Stimulated activated CD8-positive, alpha-beta memory T cell treated with anti-CD3 and anti-CD28 coated beads, Interleukin-7, amount 100 ng/mL, for 48 hours (primary cell): Measurements from ENCODE around the gene ACADSB.

Experiments used
- DNase-seq, 2 donors: peaks; one replicate each; pipeline ENCODE4 v3.0.0-alpha.2; 2020; ENCODE audit warnings: low read depth in 1 of 2; ENCODE audit errors: extremely low read depth in 1 of 2

Gene ACADSB

DNA sequence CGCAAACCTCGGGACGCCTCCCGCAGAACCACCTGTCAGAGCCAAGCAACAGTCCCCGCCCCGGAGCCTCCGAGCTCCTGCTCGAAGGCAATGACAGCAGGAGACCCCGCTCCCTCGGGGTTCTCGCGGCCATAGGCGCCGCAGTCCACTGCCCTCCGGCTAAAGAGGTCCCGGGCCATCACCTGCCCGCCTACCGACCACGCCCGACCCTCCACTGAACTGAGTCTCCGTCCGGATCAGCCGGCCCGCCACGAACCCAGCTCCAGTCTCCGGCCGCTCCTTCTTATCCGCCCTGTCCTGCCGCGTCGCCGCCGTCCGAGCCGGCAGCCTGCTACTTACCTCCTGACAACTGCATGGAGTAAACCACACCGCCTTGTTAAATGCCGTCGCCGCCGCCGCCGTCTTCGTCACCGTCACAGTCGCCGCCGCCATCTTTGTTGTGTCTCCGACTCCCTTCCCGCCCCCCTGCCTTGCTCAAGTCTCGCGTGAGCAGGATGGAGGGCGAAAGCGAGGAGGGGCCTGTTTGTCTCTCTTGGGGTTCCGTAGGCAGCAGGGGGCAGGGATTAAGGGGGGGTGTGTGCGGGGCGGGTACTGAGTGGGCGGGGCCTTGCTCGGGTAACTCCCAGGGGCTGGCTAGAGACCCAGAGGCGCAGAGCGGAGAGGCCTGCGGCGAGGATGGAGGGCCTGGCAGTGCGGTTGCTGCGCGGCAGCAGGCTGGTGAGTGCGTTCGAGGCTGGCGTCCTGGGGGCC lies at the start of gene ACADSB, which contains the start of gene IKZF5:
ACADSB (plus strand) TSS at position 652 of the 750 bp plus-strand sequence; CDS start at position 676, 24 bp downstream.
IKZF5 (minus strand) TSS at position 441 of the 750 bp plus-strand sequence. CDS start 10,170 bp downstream, outside the sequence.
- DNase-seq: peak; percentile 86 to 93

DNA sequence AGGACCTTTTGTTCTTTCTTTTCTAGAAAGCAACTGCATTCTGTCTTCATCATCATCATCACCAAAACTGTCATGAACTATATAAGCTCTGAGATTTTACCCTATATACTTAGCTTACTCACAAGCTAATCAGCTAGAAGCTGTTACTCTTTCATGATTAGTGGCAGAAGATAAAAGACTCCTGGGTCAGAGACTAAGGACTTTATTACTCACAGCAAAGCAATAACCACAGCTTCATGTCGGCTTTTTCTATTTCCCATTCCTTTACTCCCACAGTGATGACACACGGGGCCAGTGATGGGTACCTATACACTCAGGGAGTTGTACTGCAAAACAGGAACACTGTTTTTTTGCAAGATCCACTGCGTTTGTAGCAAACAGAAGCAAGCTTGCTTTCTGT lies 46.4 kb upstream of the ACADSB start:
- no peak for DNase-seq

DNA sequence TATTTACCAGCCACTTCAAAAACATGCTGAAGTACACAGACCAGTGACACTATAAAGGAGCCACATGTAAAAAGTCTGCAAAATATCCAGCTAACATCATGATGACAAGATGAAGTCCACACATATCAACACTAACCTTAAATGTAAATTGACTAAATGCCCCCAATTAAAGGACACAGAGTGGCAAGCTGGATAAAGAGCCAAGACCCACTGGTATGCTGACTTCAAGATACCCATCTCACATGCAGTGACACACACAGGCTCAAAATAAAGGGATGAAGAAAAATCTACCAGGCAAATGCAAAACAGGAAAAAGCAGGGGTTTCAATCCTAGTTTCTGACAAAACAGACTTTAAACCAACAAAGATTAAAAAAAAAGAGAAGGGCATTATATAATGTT lies 41.9 kb upstream of the ACADSB start:
- DNase-seq: no peak

DNA sequence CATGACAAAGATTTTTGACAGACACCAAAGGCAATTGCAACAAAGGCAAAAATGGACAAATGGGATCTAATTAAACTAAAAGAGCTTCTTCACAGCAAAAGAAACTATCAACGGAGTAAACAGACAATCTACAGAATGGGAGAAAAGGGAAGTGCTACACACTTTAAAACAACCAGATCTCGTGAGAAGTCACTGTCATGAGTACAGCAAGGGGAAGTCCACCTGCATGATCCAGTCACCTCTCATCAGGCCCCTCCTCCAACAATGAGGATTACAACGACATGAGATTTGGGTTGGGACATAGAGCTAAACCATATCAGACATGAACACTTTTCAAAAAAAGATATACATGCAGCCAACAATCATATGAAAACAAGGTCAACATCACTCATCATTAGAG lies 40.1 kb upstream of the ACADSB start:
- no peak for DNase-seq

DNA sequence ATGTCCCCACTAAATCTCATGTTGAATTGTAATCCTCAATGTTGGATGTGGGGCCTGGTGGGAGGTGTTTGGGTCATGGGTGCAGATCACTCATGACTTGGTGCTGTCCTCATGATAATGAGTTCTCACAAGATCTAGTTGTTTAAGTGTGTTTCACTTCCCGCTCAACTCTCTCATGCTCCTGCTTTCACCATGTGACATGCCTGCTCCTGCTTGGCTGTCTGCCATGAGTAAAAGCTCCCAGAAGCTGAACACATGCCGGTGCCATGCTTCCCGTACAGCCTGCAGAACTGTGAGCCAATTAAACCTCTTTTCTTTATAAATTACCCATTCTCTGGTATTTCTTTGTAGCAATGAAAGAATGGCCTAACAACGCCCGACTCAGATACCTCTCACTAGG lies 34.8 kb upstream of the ACADSB start:
- no peak for DNase-seq

DNA sequence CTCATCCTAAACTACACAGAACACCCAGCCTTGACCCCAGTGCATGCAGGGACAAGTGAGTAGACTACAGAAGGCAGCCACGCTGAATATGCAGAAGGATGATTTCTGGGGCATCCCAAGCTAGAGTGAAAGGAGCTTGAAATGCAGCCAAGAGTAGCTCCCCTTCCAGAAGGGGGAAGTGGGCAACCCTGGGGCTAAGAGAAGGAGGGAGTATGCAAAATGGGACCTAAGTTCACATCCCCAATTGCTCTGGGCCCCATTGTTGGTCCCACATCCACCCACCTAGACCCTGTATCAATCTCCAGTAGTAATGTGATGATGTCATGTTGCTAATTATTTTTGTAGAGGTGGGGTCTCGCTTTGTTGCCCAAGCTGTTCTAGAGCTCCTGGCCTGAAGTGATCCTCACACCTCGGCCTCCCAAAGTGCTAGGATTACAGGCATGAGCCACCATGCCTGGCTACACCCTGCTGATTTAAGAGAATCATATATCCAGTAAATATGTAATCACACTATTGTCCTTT lies 34.2 kb upstream of the ACADSB start:
- DNase-seq: no peak

DNA sequence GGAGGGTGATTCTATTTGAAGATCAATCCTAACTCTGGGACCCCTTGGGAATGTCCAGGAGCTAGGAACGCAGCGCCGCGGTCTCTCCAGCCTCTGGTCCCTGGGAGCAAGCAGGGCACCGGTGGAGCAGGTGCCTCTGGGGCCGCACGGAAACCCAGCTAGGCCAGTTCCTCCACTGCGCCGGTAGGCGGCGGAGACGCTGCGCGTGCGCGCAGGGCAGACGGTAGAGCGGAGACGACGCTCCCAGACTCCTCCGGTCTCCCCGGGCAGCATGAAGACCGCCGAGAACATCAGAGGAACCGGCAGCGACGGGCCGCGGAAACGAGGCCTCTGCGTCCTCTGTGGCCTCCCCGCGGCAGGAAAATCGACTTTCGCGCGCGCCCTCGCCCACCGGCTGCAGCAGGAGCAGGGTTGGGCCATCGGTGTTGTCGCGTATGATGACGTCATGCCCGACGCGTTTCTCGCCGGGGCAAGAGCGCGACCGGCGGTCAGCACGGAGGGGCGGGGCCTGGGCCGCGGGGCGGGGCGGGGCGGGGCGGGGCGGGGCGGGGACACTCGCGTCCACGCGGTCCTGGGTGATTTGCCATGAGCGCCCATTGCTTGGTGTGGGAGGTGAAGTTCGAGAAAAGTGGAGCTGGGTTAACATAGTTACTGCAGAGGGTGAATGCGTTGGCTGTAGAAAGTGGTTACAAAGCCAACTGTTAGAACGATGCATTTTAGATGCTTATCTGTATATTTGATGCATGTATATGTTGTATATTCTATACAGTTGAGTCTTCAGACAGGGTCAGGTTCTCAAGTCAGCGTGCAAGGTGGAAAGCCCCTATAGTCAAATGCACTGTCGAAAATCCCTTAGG lies 28.4 kb upstream of the ACADSB start, which contains the start of gene PSTK:
PSTK (plus strand) TSS at position 193 of the 857 bp plus-strand sequence; CDS start at position 272, 79 bp downstream.
- DNase-seq: peak; percentile 76

DNA sequence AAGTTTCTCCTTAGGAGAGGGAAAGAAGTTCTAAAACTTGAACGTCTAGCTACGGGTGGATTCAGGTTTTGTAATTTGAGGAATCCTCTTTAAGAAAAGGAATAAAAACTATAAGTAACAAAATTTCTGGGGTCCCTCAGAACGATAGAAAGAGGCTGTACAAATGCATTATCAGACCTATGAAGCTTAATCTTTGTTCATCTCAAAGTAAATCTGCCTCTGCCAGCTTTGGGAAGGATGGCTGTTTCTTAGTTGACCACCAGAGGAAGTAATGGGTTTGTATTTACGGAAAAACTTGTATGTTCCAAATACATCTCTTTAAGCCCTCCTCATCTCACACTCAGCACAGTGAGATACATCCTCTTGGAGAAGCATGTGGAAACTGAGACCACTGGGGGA lies 27.7 kb upstream of the ACADSB start:
- no peak for DNase-seq

DNA sequence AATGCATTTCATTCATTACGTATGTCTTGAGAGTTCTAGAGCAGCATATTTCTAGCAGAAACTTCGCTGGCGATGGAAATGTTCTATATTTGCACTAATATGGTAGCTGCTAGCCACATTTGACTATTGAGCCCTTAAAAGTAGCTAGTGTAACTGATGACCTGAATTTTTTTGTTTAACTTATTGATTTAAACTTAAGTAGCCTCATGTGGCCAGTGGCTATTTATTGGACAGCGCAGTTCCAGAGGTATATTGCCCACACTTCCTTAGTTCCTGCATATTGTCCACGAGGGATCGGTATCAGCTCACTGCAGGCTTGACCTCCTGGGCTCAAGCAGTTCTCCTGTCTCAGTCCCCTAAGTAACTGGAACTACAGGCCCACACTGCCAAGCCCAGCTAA lies 24.9 kb upstream of the ACADSB start:
- no peak for DNase-seq

DNA sequence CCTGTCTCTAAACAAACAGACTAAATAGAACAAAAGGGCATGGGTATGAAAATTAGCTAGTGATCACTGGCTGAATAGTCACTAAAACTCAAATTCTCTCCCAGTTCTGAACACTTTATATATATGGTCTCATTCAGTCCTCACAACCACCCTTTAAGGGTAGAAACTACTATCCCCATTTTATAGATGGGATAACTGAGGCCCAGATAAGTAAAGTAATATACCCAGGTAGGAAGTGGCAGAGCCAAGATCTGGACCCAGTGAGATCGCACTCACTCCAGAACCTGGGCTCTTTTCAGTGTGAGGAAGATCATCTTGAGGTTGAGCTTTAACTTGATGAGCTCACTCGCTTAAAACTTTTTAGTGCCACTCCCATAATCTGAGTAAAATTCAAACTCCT lies 24.1 kb upstream of the ACADSB start:
- no peak for DNase-seq

DNA sequence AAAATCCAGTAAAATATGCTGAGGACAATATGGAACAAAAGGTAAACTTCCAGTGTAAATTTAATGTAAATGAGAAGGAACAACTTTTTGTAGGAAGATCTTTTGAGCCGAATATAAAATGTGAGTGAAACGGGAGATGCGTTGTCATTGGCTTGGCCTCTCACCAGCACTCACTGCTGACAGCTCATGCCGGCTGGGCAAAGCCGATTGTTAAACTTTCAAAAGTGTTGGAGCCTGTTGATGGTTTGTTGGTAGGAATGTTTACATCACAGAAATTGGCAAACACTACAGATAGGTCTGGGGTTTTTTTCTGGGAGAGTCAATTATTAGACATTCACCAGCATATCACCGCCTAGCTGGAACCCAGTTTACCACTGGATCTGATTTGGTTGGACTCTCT lies 22.5 kb upstream of the ACADSB start:
- DNase-seq: no peak

DNA sequence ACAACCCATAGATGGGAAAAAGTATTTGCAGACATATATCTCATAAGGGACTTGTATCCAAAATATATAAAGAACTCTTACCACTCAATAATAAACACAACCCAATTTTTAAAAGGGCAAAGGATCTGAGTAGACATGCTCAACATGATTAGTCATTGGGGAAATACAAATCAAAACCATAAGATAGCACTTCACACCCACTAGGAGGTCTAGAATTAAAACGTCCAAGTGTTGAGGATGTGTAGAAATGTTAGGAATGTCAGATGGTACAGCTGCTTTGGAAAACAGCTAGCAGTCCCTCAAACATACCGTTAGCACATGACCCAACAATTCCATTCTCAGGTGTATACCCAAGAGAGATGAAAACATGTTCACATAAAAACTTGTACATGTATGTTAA lies 20.3 kb upstream of the ACADSB start:
- no peak for DNase-seq

DNA sequence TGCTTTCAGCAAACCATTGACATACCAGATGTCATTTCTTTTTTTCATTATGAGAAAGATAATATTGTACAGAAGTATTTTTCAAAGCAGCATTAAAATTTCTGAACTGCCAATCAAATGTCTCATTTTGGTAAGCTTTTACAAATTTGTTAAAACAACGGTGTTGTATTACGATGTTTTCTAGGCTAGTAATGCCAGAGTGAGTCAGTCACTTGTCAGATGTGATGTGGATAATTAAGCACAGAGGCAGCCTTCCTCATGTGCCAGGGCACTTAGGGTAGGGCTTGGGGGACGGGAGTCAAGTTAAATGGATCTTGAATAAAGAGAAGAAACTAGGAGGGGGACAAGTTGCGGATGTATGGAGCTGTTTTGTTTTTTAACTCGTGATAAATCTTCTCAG lies 18.5 kb upstream of the ACADSB start:
- no peak for DNase-seq

DNA sequence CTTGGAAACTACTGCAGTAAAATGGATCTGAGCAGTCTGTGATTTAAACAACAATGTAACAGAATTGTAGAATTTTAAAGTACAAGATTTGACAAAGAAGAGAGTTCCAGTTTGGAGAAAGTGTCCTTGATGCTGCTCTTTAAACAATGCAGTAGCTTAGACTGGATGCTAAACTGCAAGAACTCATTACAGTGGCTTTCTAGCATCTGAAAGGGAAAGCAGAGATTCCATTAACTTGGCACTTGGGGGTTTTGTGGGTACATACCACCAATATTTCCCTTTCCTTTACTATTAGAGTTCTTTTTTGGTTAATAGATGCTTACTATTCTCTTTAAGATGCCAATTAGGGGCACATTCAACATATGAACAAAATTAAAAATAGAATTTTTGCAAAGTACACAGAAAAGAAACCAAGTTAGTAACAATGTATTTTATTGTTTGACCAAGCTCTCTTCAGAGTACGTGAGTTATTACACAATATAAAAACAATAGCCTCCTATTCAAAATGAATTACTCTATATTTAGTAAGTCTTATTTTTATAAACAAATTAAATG lies 16.7 kb upstream of the ACADSB start:
- DNase-seq: no peak

DNA sequence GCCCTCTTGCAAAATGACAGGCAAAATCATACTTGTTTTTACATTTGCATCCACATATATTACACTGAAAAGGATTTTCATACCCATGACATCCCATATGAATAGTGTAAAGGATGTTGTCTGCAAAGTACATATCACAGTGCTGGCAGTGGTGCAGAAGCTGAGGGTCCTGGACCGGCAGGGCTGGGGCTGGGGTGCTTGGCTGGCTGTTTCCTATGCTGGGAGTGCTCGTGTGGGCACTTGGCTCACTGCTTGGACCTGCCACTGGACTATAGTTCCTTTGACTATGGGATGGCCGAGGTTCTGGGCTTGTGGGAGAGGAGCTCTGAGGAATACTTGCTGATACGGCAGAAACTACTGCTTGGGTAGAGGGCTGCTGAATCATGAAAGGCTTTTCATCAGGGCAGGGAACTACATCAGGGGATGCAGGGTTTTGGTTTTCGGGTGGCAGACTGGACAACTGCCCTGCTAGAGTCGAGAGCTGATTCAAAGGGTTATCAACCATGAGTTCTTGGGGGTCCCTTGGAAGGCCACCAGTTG lies 14.9 kb upstream of the ACADSB start:
- no peak for DNase-seq

DNA sequence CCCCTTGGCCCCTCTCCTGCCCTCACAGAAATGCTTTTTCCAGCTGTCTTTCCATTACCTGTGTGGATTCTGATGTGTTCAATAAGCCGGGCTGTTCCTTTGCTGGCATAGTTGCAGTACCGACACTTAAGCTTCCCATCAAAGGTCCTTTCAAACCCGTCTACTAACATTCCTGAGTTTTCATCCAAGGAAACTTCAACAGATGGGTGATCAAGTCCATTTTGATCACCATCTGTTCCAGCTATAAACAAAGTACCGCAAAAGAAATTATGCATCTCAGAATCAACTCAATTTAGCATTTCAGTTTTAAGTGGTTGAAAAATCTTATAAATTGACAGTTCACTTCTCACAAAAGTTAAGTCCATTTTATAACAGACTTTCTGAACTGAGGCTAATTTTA lies 12.9 kb upstream of the ACADSB start:
- no peak for DNase-seq

DNA sequence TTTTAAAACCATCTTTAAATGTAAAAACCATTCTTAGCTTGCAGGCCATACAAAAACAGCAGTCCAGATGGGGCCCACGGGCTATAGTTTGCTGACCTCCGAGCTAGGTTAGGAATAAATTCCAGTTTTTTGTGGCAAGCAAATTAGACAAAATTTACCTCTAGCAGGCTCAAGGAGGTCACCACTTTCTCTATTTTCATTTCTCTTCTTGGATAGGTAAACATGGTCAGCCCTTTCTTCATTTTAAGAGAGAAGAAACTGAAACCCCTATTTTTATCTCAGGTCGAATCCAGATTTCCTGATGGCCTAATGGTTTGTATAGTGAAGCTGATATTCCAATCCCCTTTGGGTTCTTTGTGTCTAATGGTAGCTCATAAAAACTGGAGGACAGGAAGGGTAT lies 10.9 kb upstream of the ACADSB start:
- DNase-seq: no peak

DNA sequence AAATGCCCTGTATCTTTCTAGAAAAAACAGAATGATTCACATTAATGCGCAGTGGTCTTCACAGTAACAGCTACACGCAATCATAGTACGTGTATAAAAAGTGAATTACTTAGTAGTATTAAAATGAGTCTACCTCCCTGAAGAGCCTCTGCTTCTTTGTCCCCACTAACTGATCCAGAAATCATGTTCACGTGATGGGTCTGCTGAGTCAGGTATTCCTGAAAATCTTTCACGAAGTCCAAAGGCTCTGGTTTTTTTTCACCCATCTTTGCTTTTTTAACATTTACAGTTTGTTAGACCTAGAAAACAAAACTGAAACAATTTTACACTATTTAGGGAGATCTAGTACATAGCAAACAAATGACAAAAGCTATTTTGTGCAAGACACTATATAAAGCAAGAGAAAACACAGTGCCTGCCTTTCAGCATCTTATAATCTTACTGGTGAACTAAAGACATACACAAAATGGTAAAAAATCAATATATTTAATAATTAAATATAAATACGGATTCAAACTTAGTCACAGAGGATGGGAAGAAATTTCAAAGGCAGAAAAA lies 10.4 kb upstream of the ACADSB start:
- DNase-seq: no peak

DNA sequence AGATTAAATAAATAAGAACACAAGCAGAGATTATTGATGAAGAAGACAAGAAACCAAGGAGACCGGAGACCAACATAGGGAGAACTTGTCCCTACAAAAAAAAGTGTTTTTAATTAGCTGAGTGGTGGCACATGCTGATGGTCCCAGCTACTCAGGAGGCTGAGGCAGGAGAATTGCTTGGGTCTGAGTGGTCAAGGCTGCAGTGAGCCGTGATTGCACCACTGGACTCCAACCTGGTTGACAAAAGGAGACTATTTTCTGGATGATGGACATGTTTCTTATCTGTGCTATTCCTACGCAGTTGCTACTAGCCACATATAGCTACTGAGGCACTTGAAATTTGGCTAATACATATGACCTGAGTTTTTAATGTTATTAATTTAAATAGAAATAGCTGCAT lies 9.9 kb upstream of the ACADSB start:
- DNase-seq: no peak

DNA sequence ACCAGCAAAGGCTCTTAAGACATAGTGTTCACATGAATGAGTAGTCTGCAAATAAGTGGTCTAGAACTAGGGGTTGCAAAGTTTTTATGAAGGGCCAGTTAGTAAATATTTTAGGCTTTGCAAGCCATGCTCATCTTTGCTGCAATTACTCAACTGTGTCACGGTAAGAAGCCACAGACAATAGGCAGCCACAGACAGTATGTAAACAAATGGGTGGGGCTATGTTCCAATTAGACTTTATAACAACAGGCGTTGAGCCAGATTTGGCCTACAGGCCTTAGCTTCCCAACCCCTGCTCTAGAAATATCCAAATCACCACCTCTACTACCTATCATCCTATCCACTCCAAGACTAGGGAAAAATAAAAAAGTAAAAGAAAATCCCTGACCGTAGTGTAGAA lies 9.5 kb upstream of the ACADSB start:
- no peak for DNase-seq

DNA sequence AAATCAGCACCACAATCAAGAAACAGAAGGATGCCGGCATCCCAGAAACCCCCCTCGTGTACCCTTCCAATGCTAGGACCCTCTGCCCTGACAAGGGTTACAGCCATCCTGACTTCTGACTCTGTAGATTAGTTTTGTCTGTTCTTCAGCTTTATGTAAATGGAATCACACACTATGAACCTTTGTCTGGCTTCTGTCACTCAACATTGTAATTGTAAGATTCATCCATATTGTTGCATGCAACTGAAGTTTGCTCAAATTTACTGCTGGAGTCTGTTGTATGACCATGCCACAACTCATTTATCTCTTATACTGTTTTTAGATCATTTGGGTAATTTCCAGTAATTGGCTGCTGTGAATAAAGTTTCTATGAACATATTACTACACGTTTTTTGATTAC lies 8.7 kb upstream of the ACADSB start:
- DNase-seq: no peak
